Femur (tissue), 1 donor: Measurements from ENCODE around the gene LENEP.
"Not testable (repeated sequence)": the region's sequence is repeated elsewhere in the genome, so short reads cannot be mapped to it uniquely, and the experiment has no call there.

Source experiments
- DNase-seq: peaks from one replicate; pipeline ENCODE4 v3.0.0-alpha.2; 2017

LENEP gene

DNA sequence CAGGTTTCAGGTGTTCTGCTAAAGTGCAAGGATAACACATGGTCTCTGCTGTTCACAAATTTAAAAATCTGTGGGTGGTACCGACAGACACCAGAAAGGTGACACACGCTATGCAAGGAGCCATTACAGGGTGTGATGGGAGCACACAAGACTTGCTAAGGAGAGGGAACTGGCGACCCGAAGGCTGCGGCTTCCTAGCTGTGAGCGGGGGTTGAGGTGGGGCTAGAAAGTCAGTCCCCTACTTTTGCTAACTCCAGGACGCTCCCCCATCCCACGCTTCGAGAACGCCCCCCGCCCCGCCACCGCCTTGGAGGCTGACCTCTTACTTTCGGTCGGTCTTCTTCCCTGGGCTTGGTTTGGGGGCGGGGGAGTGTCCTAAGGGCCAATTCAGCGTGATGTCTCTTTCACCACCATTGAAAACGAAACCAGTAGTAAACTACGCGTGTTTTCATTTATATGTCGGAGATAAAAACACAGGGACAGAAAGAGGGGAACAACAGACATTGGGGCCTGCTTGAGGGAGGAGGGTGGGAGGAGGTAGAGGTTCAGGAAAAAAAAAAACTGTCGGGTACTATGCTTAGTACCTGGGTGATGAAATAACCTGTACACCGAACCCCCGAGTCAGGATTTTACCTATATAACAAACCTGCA, 17.9 kb upstream of the LENEP start:
- DNase-seq: peak; percentile 77

DNA sequence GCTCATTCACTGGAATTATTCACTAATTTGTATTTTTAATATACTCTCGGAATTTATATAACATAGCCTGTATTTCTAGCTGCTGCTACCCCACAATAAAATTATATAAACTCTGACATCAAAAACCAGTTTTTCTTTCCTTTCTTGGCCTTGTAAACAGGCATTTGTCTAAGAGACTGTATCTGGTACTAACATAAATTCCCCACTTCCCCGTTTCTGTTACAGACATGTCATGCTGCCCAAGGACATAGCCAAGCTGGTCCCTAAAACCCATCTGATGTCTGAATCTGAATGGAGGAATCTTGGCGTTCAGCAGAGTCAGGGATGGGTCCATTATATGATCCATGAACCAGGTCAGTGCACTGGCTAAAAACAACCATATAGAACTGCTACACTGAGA, 15.6 kb upstream of the LENEP start:
- DNase-seq: not testable (repeated sequence)

GRCh38 chr1:154978360-154978759, 15.0 kb upstream of the LENEP start:
- DNase-seq: no peak

GRCh38 chr1:154982341-154982740, 11.0 kb upstream of the LENEP start:
- DNase-seq: no peak

- DNase-seq: peak; percentile 99
These were observed 10.3 kb upstream of the LENEP start, which contains the start of gene FLAD1 for GRCh38 chr1:154982897-154983648. Gene FLAD1, plus strand, starts transcription at chr1:154983344. Its CDS starts 351 bp downstream, at chr1:154983695.

DNA sequence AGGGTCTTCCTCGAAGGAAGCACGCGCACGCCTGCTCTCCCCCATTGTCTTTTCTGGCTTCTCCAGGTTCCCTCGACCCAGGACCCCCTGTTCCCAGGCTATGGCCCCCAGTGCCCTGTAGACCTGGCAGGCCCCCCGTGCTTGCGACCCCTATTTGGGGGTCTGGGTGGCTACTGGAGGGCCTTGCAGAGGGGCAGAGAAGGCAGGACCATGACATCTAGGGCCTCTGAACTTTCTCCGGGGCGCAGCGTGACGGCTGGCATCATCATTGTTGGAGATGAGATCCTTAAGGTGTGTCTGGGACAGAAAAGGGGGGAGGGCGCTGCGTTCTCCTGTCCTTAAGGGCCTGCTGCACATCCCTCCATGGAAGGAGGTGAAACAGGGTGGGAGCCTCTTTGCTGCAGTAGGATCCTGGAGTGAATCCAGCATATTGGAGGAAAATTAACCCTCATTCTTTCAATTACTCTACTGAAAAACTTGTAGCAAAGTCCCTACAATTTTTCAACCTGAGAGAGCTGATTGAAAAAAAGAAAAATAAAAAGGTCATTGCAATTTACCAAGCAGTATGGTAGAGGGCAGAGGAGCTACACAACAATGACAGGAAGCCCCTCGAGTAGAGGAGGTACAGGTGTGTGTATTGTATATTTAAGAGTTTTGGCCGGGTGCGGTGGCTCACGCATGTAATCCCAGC, 9.5 kb upstream of the LENEP start:
- no peak for DNase-seq

- DNase-seq: not testable (repeated sequence)
These were observed 6.7 kb upstream of the LENEP start for GRCh38 chr1:154986736-154987135.

GRCh38 chr1:154987326-154987725, 6.1 kb upstream of the LENEP start:
- DNase-seq: no peak

- DNase-seq: no peak
These were observed 5.1 kb upstream of the LENEP start for GRCh38 chr1:154988058-154988954.

GRCh38 chr1:154989195-154989860, 4.1 kb upstream of the LENEP start:
- no peak for DNase-seq

GRCh38 chr1:154990276-154990675, 3.1 kb upstream of the LENEP start:
- no peak for DNase-seq

DNA sequence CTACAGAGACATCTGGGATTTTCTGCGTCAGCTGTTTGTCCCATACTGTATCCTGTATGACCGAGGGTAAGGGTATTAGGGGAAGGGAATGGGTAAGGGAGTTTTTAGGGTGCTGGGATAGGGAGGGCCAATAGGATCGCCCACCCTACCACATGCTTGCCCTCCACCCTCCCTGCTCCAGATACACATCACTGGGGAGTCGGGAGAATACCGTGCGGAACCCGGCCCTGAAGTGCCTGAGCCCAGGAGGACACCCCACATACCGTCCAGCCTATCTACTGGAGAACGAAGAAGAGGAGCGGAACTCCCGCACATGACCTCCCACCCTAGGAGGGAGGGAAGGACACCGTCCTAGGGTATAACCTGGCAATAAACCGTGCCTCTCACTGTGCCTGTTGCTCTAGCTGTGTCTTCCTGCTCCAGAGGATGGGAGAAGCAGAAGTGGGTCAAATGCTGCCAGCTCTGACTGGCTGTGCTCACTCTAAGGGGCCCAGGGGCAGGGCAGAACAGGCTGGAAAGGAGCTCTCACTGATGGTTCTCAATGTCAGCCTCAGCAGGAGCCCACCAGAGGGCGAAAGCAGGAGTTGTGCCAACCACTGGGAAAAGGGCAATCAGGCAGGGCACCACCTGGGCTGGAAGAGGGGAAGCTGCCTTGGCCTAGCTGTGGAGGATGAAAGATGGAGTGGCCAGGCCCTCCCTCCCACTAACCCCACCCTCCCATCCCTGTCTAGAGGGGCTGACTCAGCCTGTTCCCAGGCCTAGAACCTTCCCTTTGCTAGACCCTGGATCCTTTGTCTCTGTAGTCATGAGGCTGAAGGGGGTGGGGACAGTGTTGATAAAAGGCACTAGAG, 440 bp upstream of the LENEP start:
- DNase-seq: no peak

DNA sequence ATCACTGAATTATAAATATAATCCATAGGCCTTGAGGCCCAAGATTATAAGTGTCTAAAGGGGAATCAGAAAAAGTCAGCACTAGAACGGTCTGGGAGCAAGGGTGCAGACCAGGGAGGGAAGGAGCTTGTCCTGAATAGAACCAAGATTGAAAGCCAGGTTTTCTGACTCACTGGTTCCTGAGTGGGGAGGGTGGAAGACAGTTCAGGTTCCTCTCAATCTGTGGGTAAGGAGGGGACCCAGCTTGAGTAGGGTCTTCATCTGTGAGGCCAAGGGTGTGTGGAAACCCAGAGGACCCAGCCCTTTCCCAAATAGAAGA, 842 bp downstream of the LENEP start:
- DNase-seq: no peak

DNA sequence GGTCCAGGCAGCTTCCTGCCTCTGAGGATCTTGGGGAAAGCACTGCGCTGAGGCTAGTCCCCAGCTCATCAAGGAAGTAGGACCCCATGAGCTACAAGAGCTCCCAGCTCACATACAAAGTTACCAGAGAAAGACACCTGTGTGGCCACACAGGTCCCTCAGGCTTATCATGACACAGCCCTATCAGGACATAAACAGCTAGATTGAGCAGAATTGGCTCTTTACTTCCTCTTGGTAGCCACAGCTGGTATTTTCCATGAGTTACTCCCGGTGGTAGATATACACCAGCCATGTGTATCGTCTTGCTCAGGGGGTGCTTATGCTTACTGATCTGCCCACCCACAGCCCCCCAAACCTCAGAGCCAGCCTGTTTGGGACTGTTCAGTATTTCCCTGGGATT, 1.2 kb downstream of the LENEP start:
- no peak for DNase-seq

DNA sequence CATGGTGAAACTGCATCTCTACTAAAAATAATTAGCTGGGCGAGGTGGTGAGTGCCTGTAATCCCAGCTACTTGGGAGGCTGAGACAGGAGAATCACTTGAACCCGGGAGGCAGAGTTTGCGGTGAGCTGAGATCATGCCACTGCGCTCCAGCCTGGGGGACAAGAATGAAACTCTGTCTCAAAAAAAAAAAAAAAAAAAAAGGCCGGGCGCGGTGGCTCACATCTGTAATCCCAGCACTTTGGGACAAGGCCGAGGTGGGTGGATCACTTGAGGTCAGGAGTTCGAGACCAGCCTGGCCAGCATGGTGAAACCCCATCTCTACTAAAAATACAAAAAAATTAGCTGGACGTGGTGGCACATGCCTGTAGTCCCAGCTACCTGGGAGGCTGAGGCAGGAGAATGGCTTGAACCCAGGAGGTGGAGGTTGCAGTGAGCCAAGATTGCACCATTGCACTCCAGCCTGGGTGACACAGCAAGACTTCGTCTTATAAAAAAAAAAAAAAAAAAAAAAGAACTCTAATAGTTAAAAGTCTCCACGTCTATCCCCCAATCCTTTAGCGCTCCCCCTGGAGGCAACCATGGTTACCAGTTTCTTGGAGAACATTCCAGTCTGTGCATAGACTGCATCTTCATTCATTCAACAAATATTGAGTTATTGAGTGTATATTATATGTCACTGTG, 2.1 kb downstream of the LENEP start:
- DNase-seq: peak; percentile 64

DNA sequence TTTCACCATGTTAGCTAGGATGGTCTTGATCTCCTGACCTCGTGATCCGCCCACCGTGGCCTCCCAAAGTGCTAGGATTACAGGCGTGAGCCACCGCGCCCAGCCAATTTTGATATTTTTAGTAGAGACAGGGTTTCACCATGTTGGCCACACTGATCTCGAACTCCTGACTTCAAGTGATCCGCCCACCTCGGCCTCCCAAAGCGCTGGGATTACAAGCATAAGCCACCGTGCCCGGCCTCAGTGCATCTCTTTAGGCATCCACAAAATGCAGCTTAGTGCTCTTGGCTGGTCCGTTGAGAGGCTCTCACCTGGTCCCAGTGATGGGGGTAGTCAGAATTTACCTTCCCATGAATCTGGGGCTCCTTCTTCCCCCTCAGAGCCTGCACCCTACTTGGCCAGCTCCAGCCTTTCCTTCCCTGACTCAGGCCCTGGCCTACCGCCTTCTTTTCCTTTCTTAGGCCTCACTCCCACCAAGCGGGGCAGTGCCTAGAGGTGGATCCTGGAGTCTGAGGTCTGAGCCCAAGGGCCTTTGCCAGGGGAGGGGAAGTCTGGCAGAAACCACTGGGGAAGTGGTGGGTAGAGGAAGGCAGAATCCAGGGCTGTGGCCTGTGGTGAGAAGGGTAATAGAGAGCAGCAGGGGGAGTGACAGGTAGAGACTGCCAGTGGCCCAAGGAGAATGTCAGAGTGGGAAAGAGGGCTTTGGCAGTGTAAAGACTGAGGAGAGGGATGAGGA, 3.7 kb downstream of the LENEP start:
- no peak for DNase-seq

DNA sequence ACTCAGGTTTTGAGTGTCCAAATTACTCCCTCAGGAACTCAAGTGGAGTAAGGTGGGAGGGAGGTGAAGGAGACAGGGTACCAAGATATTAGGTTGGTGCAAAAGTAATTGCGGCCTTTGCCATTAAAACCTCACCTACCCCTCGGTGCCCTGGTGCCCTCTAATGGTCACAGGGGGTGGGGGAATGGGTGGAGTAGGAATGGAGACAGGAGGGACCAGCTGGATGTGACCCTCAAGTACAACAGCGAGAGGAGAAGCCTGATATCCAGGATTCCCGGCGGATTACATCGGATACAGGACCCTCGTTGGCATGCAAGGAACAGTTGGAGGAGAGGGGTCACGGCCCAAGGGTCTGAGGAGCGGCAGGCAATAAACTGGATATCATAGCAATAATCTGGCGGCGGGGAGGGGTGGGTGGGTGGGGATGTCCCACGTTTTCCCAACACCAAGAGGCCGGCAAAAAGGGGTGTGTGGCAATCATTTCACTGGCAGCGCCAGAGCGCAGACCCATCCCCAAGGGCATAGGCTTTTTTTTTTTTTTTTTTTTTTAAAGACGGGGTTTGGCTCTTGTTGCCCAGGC, 4.9 kb downstream of the LENEP start:
- no peak for DNase-seq

DNA sequence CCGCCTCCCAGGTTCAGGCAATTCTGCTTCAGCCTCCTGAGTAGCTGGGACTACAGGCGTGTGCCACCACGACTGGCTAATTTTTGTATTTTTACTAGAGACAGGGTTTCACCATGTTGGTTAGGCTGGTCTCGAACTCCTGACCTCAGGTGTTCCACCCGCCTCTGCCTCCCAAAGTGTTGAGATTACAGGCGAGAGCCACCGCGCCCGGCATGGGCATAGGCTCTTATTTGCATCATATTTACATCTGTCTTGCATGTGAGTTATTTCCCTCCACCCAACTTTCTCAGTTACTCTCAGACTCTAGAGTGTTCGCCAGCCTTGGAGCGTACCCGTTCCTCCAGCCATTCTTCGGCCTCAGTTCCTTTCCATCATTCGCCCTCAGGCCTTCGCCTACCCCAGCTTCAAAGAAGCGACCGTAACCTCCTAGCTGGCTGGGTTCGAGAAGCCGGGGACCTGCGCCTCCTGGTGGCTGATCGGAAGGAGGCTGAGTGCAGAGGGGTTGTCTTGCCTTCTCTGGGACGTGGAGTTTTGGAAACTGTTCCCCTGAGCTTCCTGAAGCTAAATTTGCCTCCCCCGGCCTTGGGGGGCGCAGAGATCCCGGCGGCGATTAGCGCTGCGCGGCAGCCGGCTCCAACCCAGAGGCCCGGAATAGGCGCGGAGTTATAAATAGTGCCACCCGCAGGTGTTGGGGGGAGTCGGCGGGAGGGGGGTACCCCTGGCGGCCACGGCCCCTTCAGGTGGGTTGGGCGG, 5.6 kb downstream of the LENEP start:
- peak; percentile 85 for DNase-seq
